HG03521 (cell line): ENCODE measurements around the gene MYH9.

ENCODE experiments used
- ATAC-seq: cut with Tn5 transposase; IDR thresholded peaks from one replicate; pipeline ENCODE4 v1.9.1; 2021; ENCODE audit warnings: mild to moderate bottlenecking, moderate library complexity; ENCODE audit not compliant: unreplicated experiment

Gene MYH9

GRCh38 chr22:36234919-36235318, 152.8 kb downstream of the MYH9 start:
- no peak for ATAC-seq

- no peak for ATAC-seq
These were observed 153.6 kb downstream of the MYH9 start for GRCh38 chr22:36234213-36234612.

GRCh38 chr22:36233796-36234195, 154.0 kb downstream of the MYH9 start:
- ATAC-seq, result no peak

- no peak for ATAC-seq
These were observed 154.9 kb downstream of the MYH9 start for GRCh38 chr22:36232715-36233401.
